ENCODE data around the gene WWTR1.

WWTR1 gene

DNA sequence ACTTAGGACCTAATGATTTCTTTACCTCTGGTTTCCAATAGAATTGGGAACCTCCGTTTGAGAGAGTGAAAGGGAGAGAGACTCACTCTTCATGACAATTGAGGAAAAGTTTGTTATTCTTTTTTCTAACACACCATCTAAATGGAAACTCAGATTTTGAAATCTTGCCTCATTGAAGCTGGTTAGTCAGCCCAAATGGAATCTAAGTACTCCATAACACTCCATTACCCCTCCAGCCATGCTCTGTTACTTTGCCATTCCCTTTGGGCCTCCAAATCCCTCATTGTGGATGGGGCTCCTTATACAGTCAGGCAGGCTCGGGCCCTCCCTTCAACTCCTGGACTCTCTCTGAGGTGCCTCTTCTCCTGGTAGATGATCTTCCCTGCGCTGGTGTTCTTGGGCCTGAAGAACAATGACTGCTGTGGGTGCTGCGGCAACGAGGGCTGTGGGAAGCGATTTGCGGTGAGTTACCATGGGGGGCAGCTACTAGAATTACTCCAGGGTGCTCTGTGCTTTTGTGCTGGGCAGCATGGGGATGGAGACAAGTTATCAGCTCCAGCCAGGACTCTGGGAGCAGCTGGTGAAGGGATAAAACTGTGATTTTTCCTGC lies 182.3 kb downstream of the WWTR1 start:
- POLR2A ChIA-PET = no interaction called here

GRCh38 chr3:149474250-149474817 lies 183.5 kb downstream of the WWTR1 start, which contains the start of gene TM4SF4:
Gene TM4SF4, plus strand, starts transcription at chr3:149474697. Its CDS starts 181 bp downstream, at chr3:149474878.
- ChIA-PET POLR2A (no interaction called here), CTCF (interaction anchor here (1.0 to 1.9 kb wide), 6 partner anchors 11 to 80 kb away, joined by 3 to 6 read pairs (median 4); no protein-coding TSS in a partner anchor)
- no peak for DNase-seq (ENCODE audit: extremely low spot score)
- TF ChIP-seq, protein P1, sequence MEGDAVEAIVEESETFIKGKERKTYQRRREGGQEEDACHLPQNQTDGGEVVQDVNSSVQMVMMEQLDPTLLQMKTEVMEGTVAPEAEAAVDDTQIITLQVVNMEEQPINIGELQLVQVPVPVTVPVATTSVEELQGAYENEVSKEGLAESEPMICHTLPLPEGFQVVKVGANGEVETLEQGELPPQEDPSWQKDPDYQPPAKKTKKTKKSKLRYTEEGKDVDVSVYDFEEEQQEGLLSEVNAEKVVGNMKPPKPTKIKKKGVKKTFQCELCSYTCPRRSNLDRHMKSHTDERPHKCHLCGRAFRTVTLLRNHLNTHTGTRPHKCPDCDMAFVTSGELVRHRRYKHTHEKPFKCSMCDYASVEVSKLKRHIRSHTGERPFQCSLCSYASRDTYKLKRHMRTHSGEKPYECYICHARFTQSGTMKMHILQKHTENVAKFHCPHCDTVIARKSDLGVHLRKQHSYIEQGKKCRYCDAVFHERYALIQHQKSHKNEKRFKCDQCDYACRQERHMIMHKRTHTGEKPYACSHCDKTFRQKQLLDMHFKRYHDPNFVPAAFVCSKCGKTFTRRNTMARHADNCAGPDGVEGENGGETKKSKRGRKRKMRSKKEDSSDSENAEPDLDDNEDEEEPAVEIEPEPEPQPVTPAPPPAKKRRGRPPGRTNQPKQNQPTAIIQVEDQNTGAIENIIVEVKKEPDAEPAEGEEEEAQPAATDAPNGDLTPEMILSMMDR (IDR thresholded peaks at IDR 0.05; ENCODE audit: control extremely low read depth, extremely low read depth, low read depth, missing control alignments) = no peak

More for the DNA sequence above, 182.3 kb downstream of the WWTR1 start:
- CTCF ChIA-PET = interaction anchor here (1.0 to 1.5 kb wide), 2 partner anchors 10 to 13 kb away, joined by 3 to 4 read pairs; no protein-coding TSS in a partner anchor
- no peak for DNase-seq (ENCODE audit: extremely low spot score)
- TF ChIP-seq, protein P1 (IDR thresholded peaks at IDR 0.05; ENCODE audit: control extremely low read depth, extremely low read depth, low read depth, missing control alignments) = no peak

DNA sequence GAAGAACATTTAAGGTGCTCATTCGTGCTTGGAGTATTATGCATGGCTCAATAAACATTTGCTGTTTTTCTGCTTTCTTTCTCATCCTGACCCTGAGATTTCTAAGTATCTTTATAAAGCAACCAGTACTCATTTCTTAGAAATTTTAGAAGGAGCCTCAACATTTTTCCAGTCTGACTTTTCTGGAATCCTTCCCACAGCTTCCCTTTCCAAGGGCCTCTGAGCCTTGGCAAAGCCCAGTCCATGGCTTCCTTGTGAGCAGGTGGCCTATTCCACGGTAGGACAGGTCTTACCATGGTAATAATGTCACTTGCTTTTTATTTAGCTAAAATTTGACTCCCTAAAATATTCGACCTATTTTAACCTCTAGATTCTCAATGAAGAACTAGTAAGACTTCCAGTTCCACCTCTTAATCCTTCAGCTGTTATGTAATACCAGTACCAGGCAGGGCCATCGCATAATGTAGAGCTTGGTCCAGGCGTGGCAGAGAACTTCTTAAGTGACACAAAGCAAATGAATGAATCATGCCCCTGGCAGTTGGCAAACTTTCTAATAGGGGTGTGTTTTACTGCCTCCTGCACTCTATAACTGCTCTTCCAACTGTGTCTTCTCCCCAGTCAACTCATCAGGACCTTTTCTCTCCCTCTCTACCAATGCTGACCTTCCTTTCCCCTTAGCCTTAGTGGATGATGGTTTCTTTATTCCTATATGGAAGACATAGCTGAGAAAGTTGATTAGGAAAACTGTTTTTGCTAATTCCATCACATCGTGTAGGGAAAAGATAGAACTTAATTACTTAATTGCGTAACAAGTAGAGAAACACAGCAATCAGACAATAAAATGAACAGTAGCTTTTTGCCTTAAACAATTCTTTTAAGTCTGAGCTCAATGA lies 184.2 kb downstream of the WWTR1 start:
- CTCF ChIA-PET = interaction anchor here (1.0 to 1.9 kb wide), 9 partner anchors 7 to 353 kb away, joined by 3 to 6 read pairs (median 4); no protein-coding TSS in a partner anchor

GRCh38 chr3:149472030-149472797 lies 185.6 kb downstream of the WWTR1 start:
- TF ChIP-seq, protein P1 (IDR thresholded peaks at IDR 0.05; ENCODE audit: control extremely low read depth, extremely low read depth, low read depth, missing control alignments) = no peak
- ChIA-PET POLR2A (no interaction called here), CTCF (interaction anchor here (1.0 to 1.5 kb wide), 3 partner anchors 9 to 78 kb away, joined by 3 to 4 read pairs (median 3); no protein-coding TSS in a partner anchor)
- DNase-seq (ENCODE audit: extremely low spot score) = no peak

More for the DNA sequence above, 184.2 kb downstream of the WWTR1 start:
- TF ChIP-seq, protein P1 (IDR thresholded peaks at IDR 0.05; ENCODE audit: control extremely low read depth, extremely low read depth, low read depth, missing control alignments) = no peak
- POLR2A ChIA-PET = no interaction called here
- no peak for DNase-seq (ENCODE audit: extremely low spot score)

GRCh38 chr3:149470381-149470780 lies 187.4 kb downstream of the WWTR1 start:
- ChIA-PET CTCF (interaction anchor here (0.6 to 2.5 kb wide), 7 partner anchors 8 to 351 kb away, joined by 3 to 7 read pairs (median 4); no protein-coding TSS in a partner anchor), POLR2A (no interaction called here)
- no peak for DNase-seq (ENCODE audit: extremely low spot score)
- TF ChIP-seq, protein P1 (IDR thresholded peaks at IDR 0.05; ENCODE audit: control extremely low read depth, extremely low read depth, low read depth, missing control alignments) = no peak
